NCI-H2171 (cell line): ENCODE data around the gene RNF167.

Source experiments
- DNase-seq: peaks from one replicate; lab custom pipeline; 2025; lab: John Stamatoyannopoulos, UW

RNF167 gene

DNA sequence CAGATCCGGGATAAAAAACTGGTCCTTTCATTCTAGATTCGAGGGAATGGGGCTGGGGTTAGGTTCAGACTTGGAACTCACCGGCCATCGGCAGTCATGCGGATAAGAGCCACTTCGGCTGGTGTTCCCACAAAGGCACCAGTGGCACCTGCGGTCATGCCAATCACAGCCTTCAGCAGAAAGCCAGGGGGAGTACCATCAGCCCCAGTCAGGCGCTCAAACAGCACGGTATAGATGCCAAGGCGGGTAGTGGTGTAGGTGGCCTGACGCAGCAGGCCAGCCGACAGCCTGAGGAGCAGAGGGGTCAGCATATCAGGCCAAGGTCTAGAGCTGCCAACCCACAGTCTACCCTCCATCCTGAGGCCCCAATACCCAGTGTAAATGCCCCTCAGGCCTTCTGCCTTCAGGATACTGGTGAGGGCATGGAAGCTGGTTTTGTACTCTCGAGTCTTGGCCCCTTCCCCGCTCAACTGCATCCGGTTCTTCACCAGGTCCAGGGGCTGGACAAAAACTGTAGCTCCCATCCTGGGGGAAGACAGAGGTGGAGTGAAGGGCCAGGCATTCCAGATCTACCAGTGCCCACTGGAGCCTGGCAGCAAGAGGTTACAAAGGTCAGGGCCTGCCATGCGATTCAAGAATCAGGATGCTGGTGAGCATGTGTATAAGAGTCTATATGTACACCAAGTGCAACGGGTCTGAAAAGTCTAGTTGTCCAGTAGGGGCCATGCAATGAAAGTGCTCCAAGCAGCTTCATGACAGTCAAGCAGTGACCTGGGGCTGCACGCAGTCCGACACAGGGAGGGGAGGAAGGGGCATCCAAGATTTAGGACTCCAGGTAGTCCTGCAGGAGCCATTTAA, 1.2 kb upstream of the RNF167 start:
- DNase-seq: no peak

DNA sequence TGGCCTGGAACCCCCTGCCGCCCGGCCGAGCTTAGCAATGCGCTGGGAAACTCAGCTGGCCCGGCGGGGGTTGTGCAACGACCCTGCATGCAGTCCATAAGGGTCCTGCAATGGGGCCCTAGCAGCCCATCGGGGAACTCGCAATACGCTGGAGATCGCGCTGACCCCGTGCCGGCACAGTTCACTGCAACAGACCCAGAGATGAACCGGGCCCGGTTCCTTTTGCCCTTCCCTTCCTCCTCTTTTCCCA, 597 bp upstream of the RNF167 start:
- DNase-seq: no peak

- DNase-seq: peak; percentile 88
Measured at GRCh38 chr17:4940555-4941318, 669 bp downstream of the RNF167 start.

DNA sequence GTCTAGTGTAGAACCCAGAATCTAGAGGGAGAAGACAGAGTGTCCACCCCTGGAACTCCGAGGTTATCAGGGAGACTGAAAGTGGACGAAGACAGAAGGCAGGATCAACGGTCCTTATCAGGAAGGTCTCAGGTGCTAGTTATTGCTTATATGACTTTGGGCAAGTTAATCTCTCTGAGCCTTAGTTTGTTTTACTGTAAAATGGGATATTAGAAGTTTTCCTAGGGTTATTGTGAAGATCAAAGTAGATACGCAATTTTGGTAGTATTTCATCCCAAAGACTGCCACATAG, 1.2 kb downstream of the RNF167 start:
- no peak for DNase-seq

GRCh38 chr17:4942760-4943508, 2.9 kb downstream of the RNF167 start:
- no peak for DNase-seq

DNA sequence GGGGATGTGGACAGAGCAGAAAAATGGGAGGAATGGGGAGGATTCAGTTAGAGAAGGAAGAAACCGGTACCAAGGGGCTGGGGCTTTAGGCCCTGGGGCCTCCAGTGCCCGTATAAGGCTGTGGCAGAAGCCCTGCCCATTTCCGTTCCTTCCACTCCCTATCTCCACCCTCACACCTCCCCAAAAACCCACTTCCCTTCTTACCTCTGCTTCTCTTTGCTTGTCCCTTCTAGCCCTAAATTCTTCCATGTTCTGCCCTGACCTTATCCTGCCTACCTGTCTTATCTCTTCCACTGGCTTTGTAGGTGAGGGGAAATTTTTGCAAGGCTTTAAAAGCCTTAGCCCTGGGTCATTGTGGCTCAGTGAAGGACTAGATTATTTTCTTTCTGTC, 4.1 kb downstream of the RNF167 start:
- DNase-seq: no peak

DNA sequence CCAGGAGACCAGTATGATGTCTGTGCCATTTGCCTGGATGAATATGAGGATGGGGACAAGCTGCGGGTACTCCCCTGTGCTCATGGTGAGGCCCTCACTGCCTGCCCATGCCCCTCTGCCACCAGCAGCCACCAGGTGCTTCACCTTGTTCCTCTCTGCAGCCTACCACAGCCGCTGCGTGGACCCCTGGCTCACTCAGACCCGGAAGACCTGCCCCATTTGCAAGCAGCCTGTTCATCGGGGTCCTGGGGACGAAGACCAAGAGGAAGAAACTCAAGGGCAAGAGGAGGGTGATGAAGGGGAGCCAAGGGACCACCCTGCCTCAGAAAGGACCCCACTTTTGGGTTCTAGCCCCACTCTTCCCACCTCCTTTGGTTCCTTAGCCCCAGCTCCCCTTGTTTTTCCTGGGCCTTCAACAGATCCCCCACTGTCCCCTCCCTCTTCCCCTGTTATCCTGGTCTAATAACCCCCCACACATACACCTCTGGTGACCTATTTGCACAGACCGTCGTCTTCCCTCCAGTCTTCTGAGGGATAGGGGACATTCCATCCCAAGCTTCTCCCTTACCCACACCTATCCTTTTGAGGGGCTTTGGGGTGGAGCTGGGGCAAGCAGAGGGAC, 4.6 kb downstream of the RNF167 start:
- no peak for DNase-seq

- no peak for DNase-seq
Measured at GRCh38 chr17:4945176-4945943, 5.3 kb downstream of the RNF167 start.

DNA sequence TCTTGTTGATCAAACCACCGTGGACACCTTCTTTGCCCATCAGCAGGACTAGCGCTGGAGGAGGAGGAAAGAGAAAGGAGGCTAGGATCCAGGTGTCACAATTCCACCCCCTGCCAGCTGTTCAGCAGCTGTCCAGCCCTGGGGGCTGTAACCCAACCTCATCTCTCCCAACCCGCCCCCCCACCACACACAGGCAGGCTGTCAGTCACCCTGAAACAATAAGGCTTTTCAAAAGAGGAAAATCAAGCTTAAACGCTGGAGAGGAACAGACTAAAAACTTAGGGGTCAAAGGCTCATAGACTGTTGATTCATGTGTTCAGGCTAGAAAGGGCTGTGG, 5.8 kb downstream of the RNF167 start:
- DNase-seq: no peak

- DNase-seq: no peak
Measured at GRCh38 chr17:4946312-4946976, 6.4 kb downstream of the RNF167 start.

- DNase-seq: no peak
Measured at GRCh38 chr17:4947010-4947410, 6.9 kb downstream of the RNF167 start.

- DNase-seq: peak; percentile 56
Measured at GRCh38 chr17:4947411-4948165, 7.5 kb downstream of the RNF167 start.

DNA sequence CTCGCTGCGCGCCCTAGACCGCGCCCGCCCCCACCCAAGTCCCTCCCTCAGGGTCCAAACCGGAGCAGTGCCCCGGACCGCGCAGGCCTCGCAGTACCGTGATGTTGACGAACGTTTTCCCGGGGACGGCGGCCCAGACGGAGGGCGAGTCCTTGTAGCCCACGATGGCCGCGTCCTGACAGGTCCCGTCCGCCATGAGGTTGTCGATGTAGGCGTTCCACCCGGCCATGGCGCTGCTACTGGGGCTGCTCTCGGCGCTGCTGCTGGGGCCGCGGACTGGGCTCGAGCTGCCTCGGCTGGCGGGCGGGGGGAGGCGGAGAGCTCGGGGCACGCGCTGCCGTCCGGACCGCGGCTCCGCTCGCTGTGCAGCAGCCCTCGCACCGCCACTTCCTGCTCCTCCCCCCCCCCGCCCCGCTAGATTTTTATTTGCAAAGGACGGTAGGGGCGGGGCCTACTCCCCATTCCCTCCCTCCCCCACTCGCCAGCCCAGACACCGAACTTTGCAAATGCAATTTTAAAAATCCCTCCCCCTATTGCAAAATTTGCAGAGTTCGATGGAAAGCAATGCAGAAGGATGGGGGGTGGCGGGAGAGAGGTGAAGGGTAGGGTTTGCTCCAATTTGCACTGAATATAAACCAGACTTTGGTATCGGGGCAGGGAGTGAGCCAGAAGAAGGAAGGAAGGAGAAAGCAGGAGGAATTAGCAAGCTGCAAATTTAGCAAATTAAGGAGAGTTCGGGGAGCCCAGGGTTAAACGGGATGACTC, 8.3 kb downstream of the RNF167 start, which contains the start of gene PFN1:
Gene PFN1, minus strand, starts transcription at position 365 of the 765 bp plus-strand sequence. Its CDS starts 136 bp downstream, at position 229.
- peak; percentile 79 for DNase-seq

- DNase-seq: peak; percentile 80
Measured at GRCh38 chr17:4948931-4949320, 8.9 kb downstream of the RNF167 start.

- DNase-seq: peak; percentile 59
Measured at GRCh38 chr17:4949321-4950074, 9.4 kb downstream of the RNF167 start.

GRCh38 chr17:4950075-4950745, 10.1 kb downstream of the RNF167 start:
- DNase-seq: no peak

GRCh38 chr17:4950746-4951204, 10.7 kb downstream of the RNF167 start, which contains the start of gene ENO3:
Gene ENO3 (plus strand): TSS chr17:4951119. CDS start chr17:4951830, 711 bp downstream.
- no peak for DNase-seq

GRCh38 chr17:4951486-4951885, 11.4 kb downstream of the RNF167 start:
- DNase-seq: no peak
